ENCODE data around the gene TMEM80. TPM values are rescaled to one million over a fixed set of nuclear protein-coding genes. Genes with fewer than 3 reads are reported as not detected.

Gene TMEM80
- total RNA-seq, 1 donor from 2014 or later = 20.8 TPM

DNA sequence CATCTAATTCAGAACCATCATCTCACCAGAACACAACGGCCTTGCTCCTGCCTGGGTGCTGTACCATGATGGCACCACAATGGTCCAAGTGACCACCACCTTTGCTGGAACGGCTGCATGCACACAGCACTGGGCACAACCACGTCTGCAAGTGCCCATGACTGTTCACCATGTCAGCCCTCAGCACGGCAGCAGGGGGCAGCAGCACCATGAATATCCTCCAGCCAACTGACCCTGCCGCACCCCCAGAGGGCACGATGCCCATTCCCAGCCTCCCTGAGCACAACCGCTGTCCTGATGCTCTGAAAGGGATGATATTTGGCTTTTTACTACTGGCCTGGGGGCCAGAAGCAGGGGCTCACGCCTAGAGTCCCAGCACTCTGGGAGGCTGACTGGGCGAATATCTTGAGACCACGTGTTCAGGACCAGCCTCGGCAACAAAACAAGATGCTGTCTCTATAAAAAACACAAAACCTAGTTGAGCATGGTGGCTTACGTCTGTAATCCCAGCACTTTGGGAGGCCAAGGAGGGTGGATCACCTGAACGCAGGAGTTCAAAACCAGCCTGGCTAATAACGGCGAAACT, 32.8 kb upstream of the TMEM80 start:
- TF ChIP-seq, protein P1, sequence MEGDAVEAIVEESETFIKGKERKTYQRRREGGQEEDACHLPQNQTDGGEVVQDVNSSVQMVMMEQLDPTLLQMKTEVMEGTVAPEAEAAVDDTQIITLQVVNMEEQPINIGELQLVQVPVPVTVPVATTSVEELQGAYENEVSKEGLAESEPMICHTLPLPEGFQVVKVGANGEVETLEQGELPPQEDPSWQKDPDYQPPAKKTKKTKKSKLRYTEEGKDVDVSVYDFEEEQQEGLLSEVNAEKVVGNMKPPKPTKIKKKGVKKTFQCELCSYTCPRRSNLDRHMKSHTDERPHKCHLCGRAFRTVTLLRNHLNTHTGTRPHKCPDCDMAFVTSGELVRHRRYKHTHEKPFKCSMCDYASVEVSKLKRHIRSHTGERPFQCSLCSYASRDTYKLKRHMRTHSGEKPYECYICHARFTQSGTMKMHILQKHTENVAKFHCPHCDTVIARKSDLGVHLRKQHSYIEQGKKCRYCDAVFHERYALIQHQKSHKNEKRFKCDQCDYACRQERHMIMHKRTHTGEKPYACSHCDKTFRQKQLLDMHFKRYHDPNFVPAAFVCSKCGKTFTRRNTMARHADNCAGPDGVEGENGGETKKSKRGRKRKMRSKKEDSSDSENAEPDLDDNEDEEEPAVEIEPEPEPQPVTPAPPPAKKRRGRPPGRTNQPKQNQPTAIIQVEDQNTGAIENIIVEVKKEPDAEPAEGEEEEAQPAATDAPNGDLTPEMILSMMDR (conservative IDR thresholded peaks at IDR 0.05; ENCODE audit: low read depth, low read length) = peak; percentile 76
- no peak overlapping the region for H3K4me3 ChIP-seq (ENCODE audit: low read depth, low read length)
- DNase-seq (ENCODE audit: low read depth) = no peak

DNA sequence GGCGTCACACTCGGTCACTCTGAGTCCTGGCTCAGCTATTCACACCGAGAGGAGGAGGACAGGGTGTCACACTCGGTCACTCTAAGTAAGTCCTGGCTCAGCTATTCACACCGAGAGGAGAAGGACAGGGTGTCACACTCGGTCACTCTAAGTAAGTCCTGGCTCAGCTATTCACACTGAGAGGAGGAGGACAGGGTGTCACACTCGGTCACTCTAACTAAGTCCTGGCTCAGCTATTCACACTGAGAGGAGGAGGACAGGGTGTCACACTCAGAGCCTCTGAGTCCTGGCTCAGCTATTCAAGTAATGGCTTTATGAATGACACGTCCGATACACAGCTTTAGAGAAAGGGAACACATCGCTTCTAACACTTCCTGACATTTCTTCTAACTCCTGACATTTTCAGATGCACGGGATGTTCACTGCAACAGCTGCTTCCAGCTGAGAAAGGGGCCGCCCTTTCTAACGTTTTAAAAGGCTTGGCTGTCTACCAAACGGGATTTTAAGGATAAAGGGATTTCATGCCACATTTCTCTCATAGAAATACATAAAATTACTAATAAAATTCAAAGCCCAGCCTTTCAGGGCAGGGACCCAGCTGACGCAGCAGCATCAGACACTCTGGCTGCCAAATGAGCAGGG, 30.4 kb upstream of the TMEM80 start:
- TF ChIP-seq, protein P1 (conservative IDR thresholded peaks at IDR 0.05; ENCODE audit: low read depth, low read length) = no peak
- no peak overlapping the region for H3K4me3 ChIP-seq (ENCODE audit: low read depth, low read length)
- DNase-seq (ENCODE audit: low read depth) = no peak

GRCh38 chr11:665704-666281, 29.8 kb upstream of the TMEM80 start:
- no peak overlapping the region for H3K4me3 ChIP-seq (ENCODE audit: low read depth, low read length)
- DNase-seq (ENCODE audit: low read depth) = no peak
- TF ChIP-seq, protein P1 (conservative IDR thresholded peaks at IDR 0.05; ENCODE audit: low read depth, low read length) = no peak

- no peak overlapping the region for H3K4me3 ChIP-seq (ENCODE audit: low read depth, low read length)
- no peak for DNase-seq (ENCODE audit: low read depth)
- TF ChIP-seq, protein P1 (conservative IDR thresholded peaks at IDR 0.05; ENCODE audit: low read depth, low read length) = no peak
Measured at GRCh38 chr11:673866-674265, 21.8 kb upstream of the TMEM80 start.

GRCh38 chr11:674406-674805, 21.2 kb upstream of the TMEM80 start:
- no peak overlapping the region for H3K4me3 ChIP-seq (ENCODE audit: low read depth, low read length)
- DNase-seq (ENCODE audit: low read depth) = no peak
- TF ChIP-seq, protein P1 (conservative IDR thresholded peaks at IDR 0.05; ENCODE audit: low read depth, low read length) = no peak

- TF ChIP-seq, protein P1 (conservative IDR thresholded peaks at IDR 0.05; ENCODE audit: low read depth, low read length) = no peak
- no peak for DNase-seq (ENCODE audit: low read depth)
- H3K4me3 ChIP-seq (ENCODE audit: low read depth, low read length) = no peak overlapping the region
Measured at GRCh38 chr11:678297-678696, 17.3 kb upstream of the TMEM80 start.
